HepG2 (cell line): ENCODE measurements around the gene PLB1. TPM values are rescaled to one million over a fixed set of nuclear protein-coding genes. Genes with fewer than 3 reads are reported as not detected.

ENCODE experiments used
- ATF4 ChIP-seq, 2 experiments: fragments of 450-650 bp in 1 of 2; sonication (generic) in 1 of 2; formaldehyde crosslinking; IDR thresholded peaks; 2 replicates each; pipeline versions ENCODE4 v1.5.0 to v1.8.0; 2020 to 2022; ENCODE audit warnings: mild to moderate bottlenecking in 1 of 2, missing genetic modification reagents in 1 of 2
- GMEB2 ChIP-seq: IDR thresholded peaks from 2 replicates; pipeline ENCODE4 v1.6.1; 2016; ENCODE audit warnings: missing biosample characterization, missing genetic modification reagents, low read depth
- REL ChIP-seq: sonication (generic); formaldehyde crosslinking; conservative IDR thresholded peaks from 2 replicates; pipeline ENCODE4 v1.8.0; 2022; ENCODE audit warnings: mild to moderate bottlenecking, missing genetic modification reagents, moderate library complexity
- ZNF333 ChIP-seq: sonication (generic); formaldehyde crosslinking; IDR thresholded peaks from 2 replicates; pipeline ENCODE4 v1.4.0; 2020; ENCODE audit warnings: mild to moderate bottlenecking, missing genetic modification reagents, borderline replicate concordance
- ZNF614 ChIP-seq: IDR thresholded peaks from 2 replicates; pipeline ENCODE4 v1.6.1; 2018; ENCODE audit warnings: missing biosample characterization, missing genetic modification reagents, inconsistent platforms, borderline replicate concordance
- ZNF703 ChIP-seq: sonication (generic); formaldehyde crosslinking; IDR thresholded peaks from 2 replicates; pipeline ENCODE4 v1.5.1; 2020; ENCODE audit warnings: missing genetic modification reagents, mild to moderate bottlenecking, moderate library complexity, borderline replicate concordance
- polyA plus RNA-seq, 8 experiments: library from polyadenylated mRNA; depleted of rRNA in 3 of 8; stranded (reverse) in 7 of 8; unstranded in 1 of 8; fragments of >200 nt; fragmentation: Illumina TruSeq in 4 of 8; extraction: Trizol in 4 of 8; gene quantifications; 2 replicates each; pipeline versions ENCODE4 v1.2.1 to v1.2.3, GENCODE V29; 2011 to 2016; ENCODE audit warnings: low read depth in 4 of 8, missing spikeins in 1 of 8, mixed read lengths in 1 of 8; ENCODE audit not compliant: insufficient read depth in 1 of 8
- total RNA-seq, 5 experiments: library from RNA; depleted of rRNA; stranded (reverse); fragments of >200 nt; fragmentation: Illumina TruSeq; extraction: Trizol; gene quantifications; 2 replicates each; pipeline ENCODE4 v1.2.3, GENCODE V29; 2016; ENCODE audit warnings: low read depth in 1 of 5
- TF ChIP-seq, protein P1 (sequence below): sonication (generic); formaldehyde crosslinking; IDR thresholded peaks from 2 replicates; pipeline ENCODE4 v1.5.1; 2020; ENCODE audit warnings: mild to moderate bottlenecking, missing genetic modification reagents, borderline replicate concordance
- TF ChIP-seq, protein P2 (sequence below): sonication (generic); formaldehyde crosslinking; IDR thresholded peaks from 2 replicates; pipeline ENCODE4 v1.4.0; 2020; ENCODE audit warnings: mild to moderate bottlenecking, missing genetic modification reagents
- TF ChIP-seq, protein P3 (sequence below): sonication (generic); formaldehyde crosslinking; IDR thresholded peaks from 2 replicates; pipeline ENCODE4 v1.8.0; 2022; ENCODE audit warnings: mild to moderate bottlenecking, missing genetic modification reagents

PLB1 gene
- total and polyA plus RNA-seq, 2 of the 13 experiments (the other 11 are each of a cell fraction or from before 2014, with no cell fraction given): 0.20 to 1.8 TPM

GRCh38 chr2:28463211-28463816 lies 32.5 kb upstream of the PLB1 start (continued):
- TF ChIP-seq, protein P1, sequence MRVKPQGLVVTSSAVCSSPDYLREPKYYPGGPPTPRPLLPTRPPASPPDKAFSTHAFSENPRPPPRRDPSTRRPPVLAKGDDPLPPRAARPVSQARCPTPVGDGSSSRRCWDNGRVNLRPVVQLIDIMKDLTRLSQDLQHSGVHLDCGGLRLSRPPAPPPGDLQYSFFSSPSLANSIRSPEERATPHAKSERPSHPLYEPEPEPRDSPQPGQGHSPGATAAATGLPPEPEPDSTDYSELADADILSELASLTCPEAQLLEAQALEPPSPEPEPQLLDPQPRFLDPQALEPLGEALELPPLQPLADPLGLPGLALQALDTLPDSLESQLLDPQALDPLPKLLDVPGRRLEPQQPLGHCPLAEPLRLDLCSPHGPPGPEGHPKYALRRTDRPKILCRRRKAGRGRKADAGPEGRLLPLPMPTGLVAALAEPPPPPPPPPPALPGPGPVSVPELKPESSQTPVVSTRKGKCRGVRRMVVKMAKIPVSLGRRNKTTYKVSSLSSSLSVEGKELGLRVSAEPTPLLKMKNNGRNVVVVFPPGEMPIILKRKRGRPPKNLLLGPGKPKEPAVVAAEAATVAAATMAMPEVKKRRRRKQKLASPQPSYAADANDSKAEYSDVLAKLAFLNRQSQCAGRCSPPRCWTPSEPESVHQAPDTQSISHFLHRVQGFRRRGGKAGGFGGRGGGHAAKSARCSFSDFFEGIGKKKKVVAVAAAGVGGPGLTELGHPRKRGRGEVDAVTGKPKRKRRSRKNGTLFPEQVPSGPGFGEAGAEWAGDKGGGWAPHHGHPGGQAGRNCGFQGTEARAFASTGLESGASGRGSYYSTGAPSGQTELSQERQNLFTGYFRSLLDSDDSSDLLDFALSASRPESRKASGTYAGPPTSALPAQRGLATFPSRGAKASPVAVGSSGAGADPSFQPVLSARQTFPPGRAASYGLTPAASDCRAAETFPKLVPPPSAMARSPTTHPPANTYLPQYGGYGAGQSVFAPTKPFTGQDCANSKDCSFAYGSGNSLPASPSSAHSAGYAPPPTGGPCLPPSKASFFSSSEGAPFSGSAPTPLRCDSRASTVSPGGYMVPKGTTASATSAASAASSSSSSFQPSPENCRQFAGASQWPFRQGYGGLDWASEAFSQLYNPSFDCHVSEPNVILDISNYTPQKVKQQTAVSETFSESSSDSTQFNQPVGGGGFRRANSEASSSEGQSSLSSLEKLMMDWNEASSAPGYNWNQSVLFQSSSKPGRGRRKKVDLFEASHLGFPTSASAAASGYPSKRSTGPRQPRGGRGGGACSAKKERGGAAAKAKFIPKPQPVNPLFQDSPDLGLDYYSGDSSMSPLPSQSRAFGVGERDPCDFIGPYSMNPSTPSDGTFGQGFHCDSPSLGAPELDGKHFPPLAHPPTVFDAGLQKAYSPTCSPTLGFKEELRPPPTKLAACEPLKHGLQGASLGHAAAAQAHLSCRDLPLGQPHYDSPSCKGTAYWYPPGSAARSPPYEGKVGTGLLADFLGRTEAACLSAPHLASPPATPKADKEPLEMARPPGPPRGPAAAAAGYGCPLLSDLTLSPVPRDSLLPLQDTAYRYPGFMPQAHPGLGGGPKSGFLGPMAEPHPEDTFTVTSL (CRISPR knock-in tag): no peak
- TF ChIP-seq REL: no peak
- TF ChIP-seq ZNF614: no peak
- TF ChIP-seq, protein P2, sequence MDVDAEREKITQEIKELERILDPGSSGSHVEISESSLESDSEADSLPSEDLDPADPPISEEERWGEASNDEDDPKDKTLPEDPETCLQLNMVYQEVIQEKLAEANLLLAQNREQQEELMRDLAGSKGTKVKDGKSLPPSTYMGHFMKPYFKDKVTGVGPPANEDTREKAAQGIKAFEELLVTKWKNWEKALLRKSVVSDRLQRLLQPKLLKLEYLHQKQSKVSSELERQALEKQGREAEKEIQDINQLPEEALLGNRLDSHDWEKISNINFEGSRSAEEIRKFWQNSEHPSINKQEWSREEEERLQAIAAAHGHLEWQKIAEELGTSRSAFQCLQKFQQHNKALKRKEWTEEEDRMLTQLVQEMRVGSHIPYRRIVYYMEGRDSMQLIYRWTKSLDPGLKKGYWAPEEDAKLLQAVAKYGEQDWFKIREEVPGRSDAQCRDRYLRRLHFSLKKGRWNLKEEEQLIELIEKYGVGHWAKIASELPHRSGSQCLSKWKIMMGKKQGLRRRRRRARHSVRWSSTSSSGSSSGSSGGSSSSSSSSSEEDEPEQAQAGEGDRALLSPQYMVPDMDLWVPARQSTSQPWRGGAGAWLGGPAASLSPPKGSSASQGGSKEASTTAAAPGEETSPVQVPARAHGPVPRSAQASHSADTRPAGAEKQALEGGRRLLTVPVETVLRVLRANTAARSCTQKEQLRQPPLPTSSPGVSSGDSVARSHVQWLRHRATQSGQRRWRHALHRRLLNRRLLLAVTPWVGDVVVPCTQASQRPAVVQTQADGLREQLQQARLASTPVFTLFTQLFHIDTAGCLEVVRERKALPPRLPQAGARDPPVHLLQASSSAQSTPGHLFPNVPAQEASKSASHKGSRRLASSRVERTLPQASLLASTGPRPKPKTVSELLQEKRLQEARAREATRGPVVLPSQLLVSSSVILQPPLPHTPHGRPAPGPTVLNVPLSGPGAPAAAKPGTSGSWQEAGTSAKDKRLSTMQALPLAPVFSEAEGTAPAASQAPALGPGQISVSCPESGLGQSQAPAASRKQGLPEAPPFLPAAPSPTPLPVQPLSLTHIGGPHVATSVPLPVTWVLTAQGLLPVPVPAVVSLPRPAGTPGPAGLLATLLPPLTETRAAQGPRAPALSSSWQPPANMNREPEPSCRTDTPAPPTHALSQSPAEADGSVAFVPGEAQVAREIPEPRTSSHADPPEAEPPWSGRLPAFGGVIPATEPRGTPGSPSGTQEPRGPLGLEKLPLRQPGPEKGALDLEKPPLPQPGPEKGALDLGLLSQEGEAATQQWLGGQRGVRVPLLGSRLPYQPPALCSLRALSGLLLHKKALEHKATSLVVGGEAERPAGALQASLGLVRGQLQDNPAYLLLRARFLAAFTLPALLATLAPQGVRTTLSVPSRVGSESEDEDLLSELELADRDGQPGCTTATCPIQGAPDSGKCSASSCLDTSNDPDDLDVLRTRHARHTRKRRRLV (CRISPR knock-in tag): no peak
- TF ChIP-seq ZNF703: no peak
- no peak for TF ChIP-seq ATF4 (CRISPR knock-in tag; IDR thresholded peaks at IDR 0.05)
- TF ChIP-seq, protein P3, sequence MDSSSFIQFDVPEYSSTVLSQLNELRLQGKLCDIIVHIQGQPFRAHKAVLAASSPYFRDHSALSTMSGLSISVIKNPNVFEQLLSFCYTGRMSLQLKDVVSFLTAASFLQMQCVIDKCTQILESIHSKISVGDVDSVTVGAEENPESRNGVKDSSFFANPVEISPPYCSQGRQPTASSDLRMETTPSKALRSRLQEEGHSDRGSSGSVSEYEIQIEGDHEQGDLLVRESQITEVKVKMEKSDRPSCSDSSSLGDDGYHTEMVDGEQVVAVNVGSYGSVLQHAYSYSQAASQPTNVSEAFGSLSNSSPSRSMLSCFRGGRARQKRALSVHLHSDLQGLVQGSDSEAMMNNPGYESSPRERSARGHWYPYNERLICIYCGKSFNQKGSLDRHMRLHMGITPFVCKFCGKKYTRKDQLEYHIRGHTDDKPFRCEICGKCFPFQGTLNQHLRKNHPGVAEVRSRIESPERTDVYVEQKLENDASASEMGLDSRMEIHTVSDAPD (CRISPR knock-in tag): no peak
- no peak for TF ChIP-seq GMEB2 (CRISPR knock-in tag)
- no peak for TF ChIP-seq ZNF333 (CRISPR knock-in tag)
